HG03439 (cell line): ENCODE data around the gene INO80E.

Source experiments
- ATAC-seq: cut with Tn5 transposase; IDR thresholded peaks from one replicate; pipeline ENCODE4 v1.9.1; 2021; ENCODE audit warnings: mild to moderate bottlenecking, moderate library complexity; ENCODE audit not compliant: unreplicated experiment

The INO80E gene

GRCh38 chr16:29975134-29975538 lies 20.9 kb upstream of the INO80E start:
- no peak for ATAC-seq

GRCh38 chr16:29975811-29976511 lies 20.1 kb upstream of the INO80E start:
- no peak for ATAC-seq

DNA sequence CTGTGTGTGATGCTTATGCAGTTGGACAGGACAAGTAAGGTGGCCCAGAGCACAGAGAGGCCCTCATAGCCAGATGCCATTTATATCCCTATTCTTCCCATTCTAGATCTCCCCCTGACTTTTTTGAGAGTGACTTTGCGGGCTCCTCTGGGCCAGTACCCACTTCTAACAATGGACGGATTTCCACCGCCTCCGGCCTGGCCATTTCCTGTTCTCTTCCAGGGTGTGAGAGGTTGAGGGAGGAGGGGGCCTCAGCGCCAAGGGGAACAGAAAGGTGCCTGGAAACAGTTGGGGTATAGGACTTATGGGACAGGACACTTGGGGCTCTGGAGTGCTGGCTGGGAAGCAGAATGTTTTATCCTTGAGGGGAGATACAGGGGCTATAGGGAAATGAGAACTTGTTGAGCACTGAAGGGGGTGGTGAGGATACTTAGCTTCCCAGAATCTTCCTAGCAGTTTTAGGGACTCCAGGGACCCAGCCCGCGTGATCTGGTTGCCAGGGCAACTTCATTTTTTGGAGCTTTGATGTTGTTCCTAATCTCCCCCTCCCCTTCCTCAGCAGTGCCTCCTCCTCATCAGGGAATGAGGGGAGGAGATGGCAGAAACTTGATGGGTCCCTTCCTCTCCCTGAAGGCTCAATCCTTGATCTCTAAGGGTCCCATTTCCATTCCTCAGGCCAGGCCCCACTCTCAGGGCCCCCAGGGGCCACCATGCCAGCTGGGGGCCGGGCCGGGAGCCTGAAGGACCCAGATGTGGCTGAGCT lies 18.8 kb upstream of the INO80E start:
- ATAC-seq, result no peak

- ATAC-seq, result no peak
Observed at GRCh38 chr16:29978081-29978480, 18.0 kb upstream of the INO80E start.

DNA sequence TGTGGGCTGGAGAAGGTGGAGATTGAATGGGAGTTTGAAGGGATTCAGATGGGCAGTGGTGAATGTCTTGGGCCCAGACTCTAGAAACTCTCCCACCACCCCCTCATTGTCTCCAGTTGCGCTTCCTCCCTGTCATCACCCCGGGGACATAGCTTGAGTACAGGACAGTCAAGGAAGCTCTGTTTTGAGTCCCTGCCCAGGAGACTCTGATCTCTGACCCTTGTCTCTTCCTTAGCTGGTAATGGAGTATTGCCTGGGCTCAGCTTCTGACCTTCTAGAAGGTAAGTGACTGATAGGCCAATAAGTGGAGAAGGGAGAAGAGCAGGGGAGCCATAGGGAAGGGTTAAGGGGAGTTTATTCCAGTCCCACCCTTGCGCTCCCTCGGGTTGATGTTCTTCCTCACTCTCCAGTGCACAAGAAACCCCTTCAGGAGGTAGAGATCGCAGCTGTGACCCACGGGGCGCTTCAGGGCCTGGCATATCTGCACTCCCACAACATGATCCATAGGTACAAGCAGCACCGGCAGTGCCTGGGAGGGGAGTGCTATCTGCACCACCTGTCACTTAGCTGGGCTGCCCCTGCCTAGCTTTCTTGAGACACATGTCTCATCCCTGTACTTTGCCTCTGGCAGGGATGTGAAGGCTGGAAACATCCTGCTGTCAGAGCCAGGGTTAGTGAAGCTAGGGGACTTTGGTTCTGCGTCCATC lies 17.3 kb upstream of the INO80E start:
- ATAC-seq, result no peak

DNA sequence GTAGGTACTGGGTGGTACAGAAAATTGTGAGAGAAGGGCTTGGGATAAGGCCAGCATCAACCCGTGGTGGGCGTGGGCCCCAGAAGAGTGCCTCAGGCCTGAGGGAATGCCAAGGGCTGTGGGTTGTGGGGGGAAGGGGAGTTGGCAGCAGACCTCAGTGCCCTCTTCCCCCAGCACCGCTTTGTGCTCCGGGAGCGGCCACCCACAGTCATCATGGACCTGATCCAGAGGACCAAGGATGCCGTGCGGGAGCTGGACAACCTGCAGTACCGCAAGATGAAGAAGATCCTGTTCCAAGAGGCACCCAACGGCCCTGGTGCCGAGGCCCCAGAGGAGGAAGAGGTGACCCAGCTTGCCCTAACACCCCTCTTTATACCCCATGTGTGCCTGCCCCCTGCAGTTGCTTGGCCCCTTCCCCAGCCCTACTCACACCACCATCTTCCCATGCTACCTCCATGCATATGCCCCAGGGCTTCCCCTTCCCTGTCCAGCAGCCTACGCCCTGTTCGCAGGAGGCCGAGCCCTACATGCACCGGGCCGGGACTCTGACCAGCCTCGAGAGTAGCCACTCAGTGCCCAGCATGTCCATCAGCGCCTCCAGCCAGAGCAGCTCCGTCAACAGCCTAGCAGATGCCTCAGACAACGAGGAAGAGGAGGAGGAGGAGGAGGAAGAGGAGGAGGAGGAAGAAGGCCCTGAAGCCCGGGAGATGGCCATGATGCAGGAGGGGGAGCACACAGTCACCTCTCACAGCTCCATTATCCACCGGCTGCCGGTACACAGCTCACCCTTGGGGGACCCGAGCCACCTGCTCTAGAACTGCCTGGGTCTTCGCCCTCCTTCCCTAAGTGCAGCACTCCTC lies 13.3 kb upstream of the INO80E start:
- ATAC-seq, result no peak

DNA sequence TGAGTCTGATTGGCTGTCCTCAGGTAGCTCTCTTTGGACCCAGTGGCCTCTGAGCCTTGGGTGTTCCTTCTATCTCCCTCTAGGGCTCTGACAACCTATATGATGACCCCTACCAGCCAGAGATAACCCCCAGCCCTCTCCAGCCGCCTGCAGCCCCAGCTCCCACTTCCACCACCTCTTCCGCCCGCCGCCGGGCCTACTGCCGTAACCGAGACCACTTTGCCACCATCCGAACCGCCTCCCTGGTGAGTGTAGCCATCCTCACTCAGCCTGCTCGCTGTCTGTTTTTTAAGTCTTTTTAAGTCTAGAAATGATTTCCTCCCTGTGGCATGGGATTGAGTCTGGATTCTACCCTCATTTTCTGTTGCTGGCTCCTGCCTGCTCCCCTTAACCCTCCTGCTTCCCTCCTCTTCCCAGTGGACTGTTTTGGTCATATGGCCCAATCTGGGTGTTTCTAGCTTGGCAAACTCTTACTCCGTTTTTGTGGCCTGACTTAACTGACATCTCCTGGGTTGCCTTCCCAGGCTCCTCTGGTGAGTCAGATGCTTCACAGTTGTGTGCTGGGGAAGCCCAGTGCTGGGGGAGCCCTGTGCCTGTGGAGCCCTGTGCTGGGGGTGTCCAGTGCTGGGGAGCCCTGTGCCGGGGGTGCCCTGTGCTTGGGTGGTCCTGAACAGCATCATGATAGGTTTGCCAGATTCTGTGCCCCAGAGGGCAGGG lies 12.5 kb upstream of the INO80E start:
- ATAC-seq, result no peak

GRCh38 chr16:29984137-29984763 lies 11.8 kb upstream of the INO80E start:
- no peak for ATAC-seq

GRCh38 chr16:29984764-29985147 lies 11.3 kb upstream of the INO80E start:
- no peak for ATAC-seq

DNA sequence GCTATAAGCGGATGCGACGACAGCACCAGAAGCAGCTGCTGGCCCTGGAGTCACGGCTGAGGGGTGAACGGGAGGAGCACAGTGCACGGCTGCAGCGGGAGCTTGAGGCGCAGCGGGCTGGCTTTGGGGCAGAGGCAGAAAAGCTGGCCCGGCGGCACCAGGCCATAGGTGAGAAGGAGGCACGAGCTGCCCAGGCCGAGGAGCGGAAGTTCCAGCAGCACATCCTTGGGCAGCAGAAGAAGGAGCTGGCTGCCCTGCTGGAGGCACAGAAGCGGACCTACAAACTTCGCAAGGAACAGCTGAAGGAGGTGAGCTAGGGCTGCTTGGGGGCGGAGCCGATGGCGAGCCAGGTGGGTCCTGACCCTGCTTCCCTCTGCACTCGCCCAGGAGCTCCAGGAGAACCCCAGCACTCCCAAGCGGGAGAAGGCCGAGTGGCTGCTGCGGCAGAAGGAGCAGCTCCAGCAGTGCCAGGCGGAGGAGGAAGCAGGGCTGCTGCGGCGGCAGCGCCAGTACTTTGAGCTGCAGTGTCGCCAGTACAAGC lies 10.7 kb upstream of the INO80E start:
- no peak for ATAC-seq

- no peak for ATAC-seq
Observed at GRCh38 chr16:29986231-29986630, 9.8 kb upstream of the INO80E start.

DNA sequence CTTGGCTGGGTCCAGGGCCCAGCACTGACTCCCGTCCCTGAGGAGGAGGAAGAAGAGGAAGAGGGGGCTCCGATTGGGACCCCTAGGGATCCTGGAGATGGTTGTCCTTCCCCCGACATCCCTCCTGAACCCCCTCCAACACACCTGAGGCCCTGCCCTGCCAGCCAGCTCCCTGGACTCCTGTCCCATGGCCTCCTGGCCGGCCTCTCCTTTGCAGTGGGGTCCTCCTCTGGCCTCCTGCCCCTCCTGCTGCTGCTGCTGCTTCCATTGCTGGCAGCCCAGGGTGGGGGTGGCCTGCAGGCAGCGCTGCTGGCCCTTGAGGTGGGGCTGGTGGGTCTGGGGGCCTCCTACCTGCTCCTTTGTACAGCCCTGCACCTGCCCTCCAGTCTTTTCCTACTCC lies 9.1 kb upstream of the INO80E start:
- ATAC-seq, result no peak

- no peak for ATAC-seq
Observed at GRCh38 chr16:29987371-29988085, 8.5 kb upstream of the INO80E start.

DNA sequence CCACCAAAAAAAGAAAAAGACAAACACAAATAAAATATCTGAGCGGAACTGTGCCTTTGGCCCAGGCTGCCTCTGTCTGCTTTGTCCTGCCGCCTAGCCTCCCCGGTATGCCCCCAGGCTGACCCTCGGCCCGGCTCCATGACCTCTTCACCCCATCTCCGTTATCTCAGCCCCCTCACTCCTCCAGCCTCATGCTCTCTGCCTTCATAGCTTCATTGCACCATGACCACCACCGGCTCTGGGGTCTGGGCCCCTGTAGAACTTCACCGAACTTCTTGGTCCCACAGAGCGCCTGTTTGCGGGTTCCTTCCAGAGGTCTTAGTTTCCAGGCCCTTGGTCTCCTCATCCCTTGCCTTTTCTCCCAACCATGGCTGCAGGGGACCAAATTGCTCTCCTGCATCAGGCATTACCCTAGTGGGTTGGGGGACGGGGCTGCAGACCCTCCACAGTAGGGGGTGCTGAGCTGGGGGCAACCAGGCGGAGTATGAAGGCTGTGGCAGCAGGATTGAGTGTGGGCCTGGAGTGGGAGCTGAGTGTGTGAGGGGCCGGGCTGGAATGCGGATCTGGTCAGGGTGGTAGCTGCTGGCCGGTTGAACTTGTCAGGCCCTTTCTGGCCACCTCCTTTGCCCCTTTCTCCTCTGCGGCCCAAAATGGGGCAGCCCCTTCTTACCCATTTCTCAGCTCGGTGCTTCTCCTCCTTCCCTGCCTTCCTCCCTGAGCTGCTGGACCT lies 7.5 kb upstream of the INO80E start:
- ATAC-seq, result no peak

GRCh38 chr16:29989111-29989858 lies 6.8 kb upstream of the INO80E start:
- no peak for ATAC-seq

DNA sequence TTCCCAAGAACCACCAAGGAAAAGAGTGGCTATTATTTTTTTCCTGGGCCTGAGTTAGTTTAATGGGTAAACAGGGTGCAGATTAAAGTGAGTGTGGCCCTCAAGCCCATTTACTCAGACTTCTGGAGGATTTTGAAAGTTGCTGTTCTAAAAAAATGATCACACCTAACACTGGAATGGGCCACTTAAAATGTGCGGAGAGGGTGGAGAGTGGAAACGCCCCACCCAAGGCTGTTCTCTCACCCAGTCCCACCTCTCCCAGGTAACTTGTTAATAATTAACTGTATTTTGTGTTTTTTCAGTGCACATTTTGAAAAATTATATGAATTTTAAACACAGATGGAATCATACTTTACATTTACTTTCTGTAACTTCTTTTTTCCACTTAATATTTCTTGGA lies 6.0 kb upstream of the INO80E start:
- no peak for ATAC-seq

DNA sequence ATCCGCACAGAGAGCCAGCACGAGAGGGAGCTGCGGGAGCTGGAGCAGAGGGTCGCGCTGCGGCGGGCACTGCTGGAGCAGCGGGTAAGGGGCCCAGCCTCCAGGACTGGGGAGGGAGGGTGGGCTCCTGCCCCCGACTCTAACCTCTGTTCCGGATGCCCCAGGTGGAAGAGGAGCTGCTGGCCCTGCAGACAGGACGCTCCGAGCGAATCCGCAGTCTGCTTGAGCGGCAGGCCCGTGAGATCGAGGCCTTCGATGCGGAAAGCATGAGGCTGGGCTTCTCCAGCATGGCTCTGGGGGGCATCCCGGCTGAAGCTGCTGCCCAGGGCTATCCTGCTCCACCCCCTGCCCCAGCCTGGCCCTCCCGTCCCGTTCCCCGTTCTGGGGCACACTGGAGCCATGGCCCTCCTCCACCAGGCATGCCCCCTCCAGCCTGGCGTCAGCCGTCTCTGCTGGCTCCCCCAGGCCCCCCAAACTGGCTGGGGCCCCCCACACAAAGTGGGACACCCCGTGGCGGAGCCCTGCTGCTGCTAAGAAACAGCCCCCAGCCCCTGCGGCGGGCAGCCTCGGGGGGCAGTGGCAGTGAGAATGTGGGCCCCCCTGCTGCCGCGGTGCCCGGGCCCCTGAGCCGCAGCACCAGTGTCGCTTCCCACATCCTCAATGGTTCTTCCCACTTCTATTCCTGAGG lies 5.0 kb upstream of the INO80E start:
- no peak for ATAC-seq
